SK-N-SH treated with all-trans-retinoic acid at 6 μM for 48 hours (cell line): ENCODE measurements around the gene PIGC.

Source experiments
- ATAC-seq: fragments of 200-7000 bp; cut with Tn5 transposase; 3 replicates; pipeline ENCODE4 v1.9.1; 2020; ENCODE audit warnings: mild to moderate bottlenecking, moderate library complexity
- ARNTL ChIP-seq: fragments of 450-650 bp; formaldehyde crosslinking; IDR thresholded peaks from 2 replicates; pipeline ENCODE4 v1.5.0; 2020; ENCODE audit warnings: low read depth, mild to moderate bottlenecking, moderate library complexity, borderline replicate concordance
- BACH2 ChIP-seq: fragments of 250-450 bp; sonication (Bioruptor Pico); IDR thresholded peaks from 2 replicates; pipeline ENCODE4 v1.9.0; 2021; ENCODE audit warnings: mild to moderate bottlenecking, borderline replicate concordance
- CREB5 ChIP-seq: fragments of 250-450 bp; sonication (Bioruptor Pico); IDR thresholded peaks from 2 replicates; pipeline ENCODE4 v1.5.1; 2020; ENCODE audit warnings: low read depth, mild to moderate bottlenecking, moderate library complexity
- CSDC2 ChIP-seq: fragments of 250-450 bp; sonication (Bioruptor Pico); IDR thresholded peaks from 2 replicates; pipeline ENCODE4 v1.5.0; 2020; ENCODE audit warnings: mild to moderate bottlenecking, moderate library complexity
- CSRNP3 ChIP-seq: fragments of 250-450 bp; sonication (Bioruptor Pico); IDR thresholded peaks from 2 replicates; pipeline ENCODE4 v1.5.1; 2021; ENCODE audit warnings: mild to moderate bottlenecking, moderate library complexity
- ESRRG ChIP-seq: fragments of 250-450 bp; sonication (Bioruptor Pico); IDR thresholded peaks from 2 replicates; pipeline ENCODE4 v1.6.1; 2021; ENCODE audit warnings: mild to moderate bottlenecking
- GLIS3 ChIP-seq: fragments of 250-450 bp; sonication (Bioruptor Pico); IDR thresholded peaks from 2 replicates; pipeline ENCODE4 v1.5.0; 2020; ENCODE audit warnings: mild to moderate bottlenecking, moderate library complexity
- ISL1 ChIP-seq: fragments of 250-450 bp; sonication (Bioruptor Pico); IDR thresholded peaks from 2 replicates; pipeline ENCODE4 v2.1.2; 2022; ENCODE audit warnings: mild to moderate bottlenecking, moderate library complexity
- OSR1 ChIP-seq: fragments of 250-450 bp; sonication (Bioruptor Pico); IDR thresholded peaks from 2 replicates; pipeline ENCODE4 v1.8.0; 2022; ENCODE audit warnings: moderate library complexity, mild to moderate bottlenecking, inconsistent platforms
- POU6F1 ChIP-seq: fragments of 250-450 bp; sonication (Bioruptor Pico); IDR thresholded peaks from 2 replicates; pipeline ENCODE4 v1.8.0; 2021; ENCODE audit warnings: low read depth, mild to moderate bottlenecking, moderate library complexity, borderline replicate concordance
- PPARA ChIP-seq: fragments of 250-450 bp; sonication (Bioruptor Pico); IDR thresholded peaks from 2 replicates; pipeline ENCODE4 v1.5.0; 2020; ENCODE audit warnings: mild to moderate bottlenecking, borderline replicate concordance
- RARB ChIP-seq: fragments of 250-450 bp; sonication (Bioruptor Pico); IDR thresholded peaks from 2 replicates; pipeline ENCODE4 v1.8.0; 2021; ENCODE audit warnings: mild to moderate bottlenecking, moderate library complexity
- SNAI2 ChIP-seq: fragments of 250-450 bp; sonication (Bioruptor Pico); IDR thresholded peaks from 2 replicates; pipeline ENCODE4 v1.5.0; 2020; ENCODE audit warnings: mild to moderate bottlenecking, moderate library complexity
- TCF4 ChIP-seq: fragments of 250-450 bp; sonication (Bioruptor Pico); IDR thresholded peaks from 2 replicates; pipeline ENCODE4 v1.8.0; 2021; ENCODE audit warnings: mild to moderate bottlenecking, moderate library complexity, borderline replicate concordance
- TOX ChIP-seq: fragments of 250-450 bp; sonication (Bioruptor Pico); IDR thresholded peaks from 2 replicates; pipeline ENCODE4 v1.8.0; 2021; ENCODE audit warnings: mild to moderate bottlenecking, moderate library complexity, borderline replicate concordance
- TSHZ2 ChIP-seq: fragments of 250-450 bp; sonication (Bioruptor Pico); IDR thresholded peaks from 2 replicates; pipeline ENCODE4 v1.5.0; 2020; ENCODE audit warnings: mild to moderate bottlenecking, moderate library complexity
- ZC3H10 ChIP-seq: fragments of 250-450 bp; sonication (Bioruptor Pico); IDR thresholded peaks from 2 replicates; pipeline ENCODE4 v1.5.1; 2021; ENCODE audit warnings: mild to moderate bottlenecking, moderate library complexity
- ZFP3 ChIP-seq: fragments of 250-450 bp; sonication (Bioruptor Pico); IDR thresholded peaks from 2 replicates; pipeline ENCODE4 v1.5.0; 2020; ENCODE audit warnings: mild to moderate bottlenecking, moderate library complexity
- ZFP30 ChIP-seq: fragments of 450-650 bp; formaldehyde crosslinking; IDR thresholded peaks from 2 replicates; pipeline ENCODE4 v1.5.0; 2022; ENCODE audit warnings: mild to moderate bottlenecking, moderate library complexity
- ZNF565 ChIP-seq: fragments of 450-650 bp; formaldehyde crosslinking; conservative IDR thresholded peaks from 2 replicates; pipeline ENCODE4 v1.5.0; 2020; ENCODE audit warnings: low read depth, mild to moderate bottlenecking, moderate library complexity
- ZNF70 ChIP-seq: fragments of 450-650 bp; formaldehyde crosslinking; IDR thresholded peaks from 2 replicates; pipeline ENCODE4 v1.5.0; 2020; ENCODE audit warnings: mild to moderate bottlenecking, moderate library complexity
- ZNF8 ChIP-seq: fragments of 450-650 bp; formaldehyde crosslinking; IDR thresholded peaks from 2 replicates; pipeline ENCODE4 v1.5.0; 2020; ENCODE audit warnings: mild to moderate bottlenecking, moderate library complexity

PIGC gene

GRCh38 chr1:172453153-172453545 lies 9.3 kb upstream of the PIGC start:
- no peak for ATAC-seq
- TF ChIP-seq ISL1 (no peak), ESRRG (CRISPR knock-in tag) (no peak), TOX (CRISPR knock-in tag) (no peak), POU6F1 (CRISPR knock-in tag) (no peak), ZC3H10 (CRISPR knock-in tag) (no peak), CSRNP3 (CRISPR knock-in tag) (no peak), ZNF70 (no peak), BACH2 (CRISPR knock-in tag) (no peak), CREB5 (no peak), ARNTL (CRISPR knock-in tag) (no peak), SNAI2 (CRISPR knock-in tag) (no peak), RARB (CRISPR knock-in tag) (no peak), ZFP30 (CRISPR knock-in tag) (no peak), OSR1 (CRISPR knock-in tag) (no peak), TSHZ2 (CRISPR knock-in tag) (no peak), ZNF8 (CRISPR knock-in tag) (no peak)

- TF ChIP-seq GLIS3 (CRISPR knock-in tag): no peak
- no peak for ATAC-seq
Measured at GRCh38 chr1:172452536-172453152, 8.8 kb upstream of the PIGC start.

- ATAC-seq: no peak
- TF ChIP-seq ZNF565 (no peak), POU6F1 (CRISPR knock-in tag) (no peak), ZNF8 (CRISPR knock-in tag) (no peak), ISL1 (no peak), CREB5 (no peak), OSR1 (CRISPR knock-in tag) (no peak), ZFP3 (CRISPR knock-in tag) (no peak), CSRNP3 (CRISPR knock-in tag) (no peak), ZNF70 (no peak), ZC3H10 (CRISPR knock-in tag) (no peak), TCF4 (no peak), TSHZ2 (CRISPR knock-in tag) (no peak), RARB (CRISPR knock-in tag) (no peak), PPARA (CRISPR knock-in tag) (no peak), BACH2 (CRISPR knock-in tag) (no peak), SNAI2 (CRISPR knock-in tag) (no peak), ARNTL (CRISPR knock-in tag) (no peak), CSDC2 (CRISPR knock-in tag) (no peak)
Measured at GRCh38 chr1:172451002-172451443, 7.2 kb upstream of the PIGC start.
